Hindlimb muscle (tissue), 1 donor: Measurements from ENCODE around the gene ITSN1. TPM values are rescaled to one million over a fixed set of nuclear protein-coding genes. Genes with fewer than 3 reads are reported as not detected.
"Not testable (repeated sequence)": the region's sequence is repeated elsewhere in the genome, so short reads cannot be mapped to it uniquely, and the experiment has no call there.

ENCODE experiments used
- DNase-seq: peaks from one replicate; pipeline ENCODE4 v3.0.0-alpha.2; 2013
- polyA plus RNA-seq: library from polyadenylated mRNA; unstranded; fragments of 120-200 nt; gene quantifications from one replicate; pipeline ENCODE4 v1.2.1, GENCODE V29; 2013; ENCODE audit not compliant: insufficient read length

ITSN1 gene
- polyA plus RNA-seq, 1 donor, result 34.1 TPM

DNA sequence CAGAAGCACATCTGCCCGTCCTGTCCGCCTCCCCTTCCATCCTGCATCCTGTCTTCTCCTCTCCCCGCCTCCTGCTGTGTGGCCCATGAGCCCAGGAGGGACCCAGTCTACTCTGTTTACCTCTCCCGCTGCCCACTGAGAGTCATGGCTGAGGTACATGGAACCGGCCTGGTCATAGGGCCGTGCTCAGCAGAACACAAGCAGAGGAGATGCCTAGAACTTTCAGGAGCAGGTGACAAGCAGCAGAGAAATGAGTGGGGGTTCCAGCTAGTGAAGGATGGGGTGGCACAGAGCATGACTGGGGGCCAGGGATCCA lies 202.5 kb downstream of the ITSN1 start:
- no peak for DNase-seq

DNA sequence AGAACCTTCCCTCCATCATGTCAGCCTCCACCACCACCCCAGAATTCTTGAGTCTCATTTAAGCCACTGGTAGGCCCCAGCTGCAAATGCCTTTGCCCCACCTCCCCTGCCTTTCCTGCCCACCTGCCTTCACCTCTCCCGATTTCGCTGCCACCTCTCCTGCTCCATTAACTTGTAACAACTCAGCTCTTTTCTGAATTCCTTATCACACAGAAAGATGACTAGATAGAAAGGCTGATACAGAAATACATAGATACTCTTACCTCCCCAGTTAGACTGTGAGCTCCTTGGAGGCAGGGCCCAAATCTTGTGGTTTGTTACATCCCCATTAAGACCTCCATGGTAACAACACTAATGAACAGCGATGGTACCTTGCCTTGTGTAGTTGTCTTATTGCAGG lies 203.8 kb downstream of the ITSN1 start:
- no peak for DNase-seq

DNA sequence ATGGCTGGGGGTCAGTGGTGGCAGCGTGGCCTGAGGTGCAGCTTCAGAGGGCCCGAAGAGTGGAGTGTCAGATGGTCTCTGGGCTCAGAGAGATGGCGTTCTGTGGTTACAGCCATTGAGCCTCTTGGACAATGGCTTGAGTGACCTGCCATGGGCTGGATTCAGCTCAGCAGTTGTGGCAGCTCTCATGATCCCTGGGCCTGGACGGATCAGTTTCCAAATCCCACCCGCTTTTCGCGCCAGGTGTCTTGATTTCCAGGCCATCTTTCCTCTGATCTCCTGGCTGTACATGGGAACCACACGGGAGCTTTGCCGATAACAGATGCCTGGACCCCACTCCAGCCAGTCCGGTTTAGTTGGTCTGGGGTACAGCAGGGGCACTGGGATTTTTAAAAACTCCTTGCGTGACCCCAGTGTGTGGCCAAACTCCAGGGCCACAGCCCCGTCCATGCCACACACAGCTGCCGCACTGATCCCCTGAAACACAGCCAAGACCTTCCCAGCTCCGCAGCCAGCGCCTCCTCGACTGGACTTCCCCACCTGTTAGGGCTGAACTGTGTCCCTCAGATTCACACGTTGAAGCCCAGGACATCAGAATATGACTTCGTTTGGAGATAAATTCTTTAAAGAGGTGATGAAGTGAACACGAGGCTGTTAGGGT lies 205.4 kb downstream of the ITSN1 start:
- no peak for DNase-seq

GRCh38 chr21:33848249-33848953 lies 206.1 kb downstream of the ITSN1 start:
- DNase-seq, result no peak

DNA sequence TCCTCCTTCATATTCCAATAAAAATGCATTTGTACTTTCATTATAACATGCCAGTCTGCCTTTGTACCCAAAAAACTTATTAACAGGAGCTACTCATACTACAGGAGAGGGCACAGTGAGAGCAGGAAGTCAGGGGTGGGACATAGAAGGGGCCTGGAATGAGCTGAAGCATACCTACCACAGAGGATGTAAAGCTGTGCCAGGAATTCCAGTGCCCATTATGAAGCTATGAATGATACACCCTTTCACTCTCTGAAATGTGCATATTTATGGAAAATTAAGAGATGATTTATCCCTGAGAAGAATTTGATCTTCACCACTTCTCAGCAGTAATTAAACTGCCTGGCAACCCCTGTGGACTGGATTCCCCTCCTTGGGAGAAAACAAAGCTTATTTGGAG lies 207.5 kb downstream of the ITSN1 start:
- no peak for DNase-seq

DNA sequence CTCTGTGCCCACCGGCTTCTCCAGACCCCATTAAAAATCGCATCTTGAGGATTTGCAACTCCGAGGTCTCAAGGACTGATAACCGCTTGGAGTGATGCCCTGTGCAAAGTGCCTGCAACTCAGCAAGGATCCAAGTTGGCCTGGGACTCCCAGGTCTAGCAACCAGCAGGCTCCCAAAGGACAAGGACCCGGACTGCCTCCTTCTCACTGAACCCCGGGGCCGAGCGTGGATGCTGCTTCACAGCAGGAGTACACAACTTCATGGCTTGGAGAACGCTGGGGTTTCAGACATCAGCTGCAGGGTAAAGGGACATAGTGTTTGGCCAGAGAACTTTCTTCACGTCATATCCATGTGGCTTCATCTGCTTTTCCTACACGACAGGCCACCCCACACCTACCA lies 208.1 kb downstream of the ITSN1 start:
- DNase-seq, result no peak

- DNase-seq, result no peak
These were observed 208.7 kb downstream of the ITSN1 start for GRCh38 chr21:33850985-33851384.

DNA sequence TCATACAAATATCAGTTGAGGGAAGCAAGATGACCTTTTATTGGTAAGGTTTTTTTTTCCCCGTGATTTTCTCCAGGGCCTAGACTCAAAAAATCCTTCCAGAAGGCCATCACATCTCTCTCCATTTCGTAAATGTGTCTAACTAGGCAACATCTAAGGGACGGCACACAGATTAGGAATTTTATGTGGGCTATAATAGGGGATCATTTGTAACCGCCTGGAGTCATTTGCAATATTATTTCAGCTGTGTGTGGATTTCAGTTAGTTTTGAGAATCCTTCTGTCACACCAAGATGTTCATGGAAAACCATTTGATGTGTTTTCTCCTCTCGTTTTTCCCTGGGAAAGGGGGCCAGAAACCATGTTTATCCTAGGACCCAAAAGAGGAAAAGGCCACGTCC lies 210.2 kb downstream of the ITSN1 start:
- no peak for DNase-seq

DNA sequence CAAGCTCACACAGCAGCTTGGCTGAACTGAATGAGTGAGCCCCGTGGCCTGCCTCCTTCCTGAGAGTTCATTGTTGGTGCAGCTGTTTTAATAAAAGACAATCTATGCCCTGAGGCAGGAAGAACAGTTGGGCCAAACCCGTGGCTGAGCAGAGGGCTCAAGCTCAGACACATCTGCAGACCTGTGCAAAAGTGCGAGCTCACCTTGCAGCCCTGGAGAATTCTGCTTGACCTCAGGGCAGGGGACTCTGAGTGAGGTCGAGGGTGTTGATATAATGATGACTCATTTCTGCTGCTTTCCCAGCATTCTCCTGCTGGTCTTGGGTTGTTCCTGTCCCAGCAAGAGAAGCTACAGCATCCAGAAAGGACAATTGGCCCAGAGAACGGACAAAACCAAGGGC lies 212.3 kb downstream of the ITSN1 start:
- DNase-seq, result no peak

GRCh38 chr21:33855190-33855589 lies 212.9 kb downstream of the ITSN1 start:
- DNase-seq, result no peak

- no peak for DNase-seq
These were observed 214.7 kb downstream of the ITSN1 start for GRCh38 chr21:33856893-33857527.

GRCh38 chr21:33857846-33858666 lies 215.8 kb downstream of the ITSN1 start:
- DNase-seq, result no peak

DNA sequence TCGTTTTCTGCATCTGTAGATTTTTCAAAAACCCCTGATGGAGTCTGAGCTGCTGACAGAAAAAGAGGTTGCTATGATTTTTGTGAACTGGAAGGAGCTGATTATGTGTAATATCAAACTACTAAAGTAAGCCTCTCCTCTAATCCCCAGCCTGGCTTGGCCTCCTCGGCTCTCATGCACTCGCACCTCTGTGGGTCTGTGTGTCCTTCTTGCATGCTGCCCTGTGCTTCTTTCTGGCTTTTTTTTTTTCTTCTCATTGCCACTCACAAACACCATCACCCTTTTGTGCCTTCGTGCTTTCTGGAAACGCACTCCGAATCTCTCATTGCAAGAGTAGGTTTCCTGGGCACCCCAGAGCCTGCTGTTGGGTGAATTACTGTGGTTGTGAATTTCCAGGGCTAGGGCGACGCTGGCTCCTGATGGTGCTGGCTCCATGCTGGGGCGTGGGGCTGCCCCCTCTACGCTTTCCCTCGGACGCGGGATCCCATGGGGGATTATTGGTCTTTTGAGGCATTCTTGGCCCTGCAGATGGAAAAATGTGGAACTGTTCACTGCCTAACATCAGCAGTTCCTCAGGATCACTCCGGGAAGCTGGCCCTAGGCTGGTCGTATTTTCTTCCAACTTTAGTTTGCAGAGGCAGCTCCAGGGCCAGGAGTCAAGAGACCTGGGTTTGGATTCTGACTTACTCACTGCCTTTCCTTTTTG lies 216.5 kb downstream of the ITSN1 start:
- DNase-seq, result peak; percentile 62

GRCh38 chr21:33859373-33860102 lies 217.2 kb downstream of the ITSN1 start:
- no peak for DNase-seq

DNA sequence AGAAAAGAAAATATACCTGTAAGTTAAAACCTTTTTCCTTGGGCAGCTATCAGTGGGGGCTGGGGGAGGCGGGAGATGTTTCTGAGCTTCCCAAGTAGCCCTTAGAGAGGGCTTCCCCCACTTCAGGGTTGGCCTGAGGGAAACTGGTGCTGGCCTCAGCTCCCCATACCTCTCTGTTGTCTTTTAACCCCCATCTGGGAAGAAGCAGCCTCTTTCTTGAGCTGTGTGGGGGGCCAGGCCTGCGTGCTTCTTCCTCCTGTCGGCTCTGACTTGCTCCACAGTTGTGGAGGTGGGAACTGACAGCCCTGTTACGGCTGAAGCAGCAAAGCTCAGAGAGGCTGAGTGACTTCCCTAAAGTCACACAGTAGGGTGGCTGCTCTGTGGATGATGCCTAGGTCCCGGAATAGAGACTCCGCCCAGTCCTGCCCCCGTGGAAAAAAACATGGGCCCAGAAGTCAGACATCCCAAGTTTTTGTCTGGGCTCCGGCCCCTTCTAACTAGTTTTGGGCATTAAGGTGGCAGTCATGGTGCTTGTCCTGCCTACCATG lies 218.1 kb downstream of the ITSN1 start:
- no peak for DNase-seq

DNA sequence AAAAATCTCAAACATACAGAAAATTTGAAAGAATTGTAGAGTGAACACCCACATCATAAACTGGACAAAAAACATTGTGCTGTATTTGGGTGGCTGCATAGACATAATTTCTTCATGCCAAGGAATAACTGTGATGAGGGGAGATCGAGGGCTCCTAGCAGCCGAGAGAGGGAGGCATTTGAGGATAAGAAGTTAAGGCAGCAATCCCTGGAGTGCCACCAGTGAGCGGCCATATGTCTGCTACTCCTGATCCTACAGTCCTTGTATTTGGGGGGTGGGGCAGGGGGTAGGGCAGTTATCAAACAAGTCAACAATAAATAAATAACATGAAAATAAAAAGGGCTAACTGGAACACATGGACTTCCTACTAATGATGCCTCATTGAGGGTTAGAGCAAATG lies 218.8 kb downstream of the ITSN1 start:
- DNase-seq, result no peak

DNA sequence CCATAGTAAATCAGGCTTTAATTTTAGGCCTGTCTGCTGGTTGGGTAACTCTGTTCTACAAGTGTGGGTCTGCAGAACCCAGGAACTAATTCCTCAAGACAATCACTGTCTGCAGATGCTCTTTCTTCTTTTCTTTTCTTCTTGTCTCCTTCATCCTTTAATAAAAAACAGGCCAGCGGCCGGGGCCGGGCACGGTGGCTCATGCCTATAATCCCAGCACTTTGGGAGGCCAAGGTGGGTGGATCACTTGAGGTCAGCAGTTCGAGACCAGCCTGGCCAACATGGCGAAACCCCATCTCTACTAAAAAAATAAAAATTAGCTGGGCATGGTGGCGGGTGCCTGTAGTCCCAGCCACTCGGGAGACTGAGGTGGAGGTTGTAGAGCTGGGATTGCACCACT lies 220.9 kb downstream of the ITSN1 start:
- DNase-seq, result not testable (repeated sequence)

GRCh38 chr21:33864150-33864549 lies 221.8 kb downstream of the ITSN1 start:
- no peak for DNase-seq

GRCh38 chr21:33865176-33865575 lies 222.9 kb downstream of the ITSN1 start:
- no peak for DNase-seq

DNA sequence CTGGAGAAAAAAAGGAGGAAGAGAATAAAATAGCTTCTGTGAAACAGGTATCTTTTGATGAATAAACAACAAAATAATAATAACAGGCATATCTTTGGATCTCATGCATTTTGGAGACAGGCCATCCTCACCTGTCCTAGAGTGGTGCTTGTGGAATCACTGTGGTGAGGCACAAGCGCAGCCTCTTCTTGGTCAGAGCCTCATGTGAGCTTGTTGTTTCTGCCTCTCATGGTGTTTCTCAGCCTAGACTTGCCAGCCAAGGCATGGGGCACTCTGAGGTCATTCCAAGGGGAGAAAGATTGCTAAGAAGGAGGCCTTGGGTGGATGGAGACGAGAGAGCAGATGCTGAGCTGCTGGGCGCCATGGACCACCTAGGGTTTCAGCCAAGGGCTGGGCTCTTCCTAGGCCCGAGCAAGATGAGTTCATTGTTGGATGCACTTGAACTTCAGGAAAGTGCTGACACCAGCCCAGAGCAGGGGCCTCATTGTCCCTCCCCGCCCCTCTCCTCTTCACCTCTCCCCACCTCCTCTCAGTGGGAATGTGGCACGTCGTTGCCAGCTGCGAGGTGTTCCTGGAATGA lies 223.8 kb downstream of the ITSN1 start:
- DNase-seq, result no peak

GRCh38 chr21:33866826-33867225 lies 224.5 kb downstream of the ITSN1 start:
- DNase-seq, result no peak
